ENCODE measurements around the gene C15orf40.
A peak's percentile ranks its signal among the peaks of the same experiment; 100 is the strongest.
"Not testable (repeated sequence)": the region's sequence is repeated elsewhere in the genome, so short reads cannot be mapped to it uniquely, and the experiment has no call there.

The C15orf40 gene

DNA sequence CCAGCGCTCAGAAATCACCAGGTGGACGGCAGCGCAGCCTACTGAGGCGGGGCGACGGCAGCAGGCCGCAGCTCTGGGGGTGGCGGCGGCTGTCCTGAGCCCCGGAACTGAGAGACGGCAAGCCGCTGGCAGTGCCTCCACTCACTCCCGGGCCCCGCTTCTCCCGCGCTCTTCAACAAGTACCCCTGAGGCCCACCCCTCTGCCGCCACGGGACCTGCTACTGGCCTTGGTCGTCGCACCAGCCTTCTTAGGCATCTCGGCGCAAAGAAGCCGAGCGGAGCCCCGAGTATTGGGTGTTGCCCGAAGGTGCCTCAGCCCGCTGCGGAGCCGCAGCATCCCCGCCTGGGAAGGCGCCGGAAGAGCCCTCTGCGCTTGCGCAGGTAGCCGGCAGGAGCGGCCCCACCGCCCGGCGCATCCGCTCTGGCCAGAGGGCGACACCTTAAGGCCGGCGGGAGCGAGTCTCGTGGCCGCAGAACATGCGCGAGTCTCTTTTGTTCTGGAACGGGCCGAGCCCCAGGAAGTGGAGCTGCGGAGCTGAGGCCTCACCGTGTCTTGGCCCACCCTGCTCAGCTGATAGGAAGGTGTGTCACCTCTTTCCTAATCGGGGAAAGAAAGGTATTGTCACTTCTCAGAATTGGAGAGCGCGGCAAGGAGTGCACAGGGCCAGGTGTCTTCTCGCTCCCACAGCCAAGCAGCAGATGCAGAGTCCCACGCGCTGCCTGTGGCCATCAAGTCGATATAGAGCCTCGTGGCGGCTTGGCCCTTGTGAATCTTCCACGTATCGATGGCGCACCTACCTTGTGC, at the start of gene C15orf40:
TSS of gene C15orf40 (minus strand) at position 369 of the 805 bp plus-strand sequence. CDS start at position 337, 32 bp downstream.
- peak; percentile 96 for DNase-seq

DNA sequence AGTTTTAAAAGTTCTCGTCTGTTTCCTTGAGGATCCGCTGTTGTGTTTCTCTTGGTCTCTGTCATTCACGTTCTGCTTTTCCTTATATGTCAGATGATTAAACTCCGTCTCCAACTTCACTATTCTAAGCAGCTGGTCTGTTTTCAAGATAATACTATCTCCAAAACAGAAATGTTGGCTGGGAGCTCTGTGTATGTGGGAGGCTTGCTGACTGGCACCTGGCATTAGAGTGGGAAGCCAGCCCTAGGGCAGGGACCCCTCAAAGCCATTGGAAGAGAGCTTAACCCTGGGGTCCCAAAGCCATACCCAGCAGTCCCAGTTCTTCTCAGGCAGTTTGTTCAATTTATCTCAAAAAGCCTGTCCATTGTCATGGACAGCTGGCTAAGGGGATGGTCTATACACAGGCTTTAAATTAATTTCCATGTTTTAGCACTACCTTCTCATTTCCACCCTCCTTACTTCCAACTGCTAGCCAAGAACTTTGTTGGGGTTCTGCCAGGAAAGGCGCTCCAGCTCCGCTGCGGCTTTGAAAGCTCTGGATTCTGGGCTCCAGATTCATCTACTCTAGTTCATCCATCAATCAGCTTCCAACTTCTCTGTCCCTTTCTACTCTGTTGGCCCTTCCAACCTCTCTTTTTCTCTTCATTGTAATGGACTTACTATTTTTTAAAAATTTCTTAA, 46.4 kb upstream of the C15orf40 start:
- no peak for DNase-seq

DNA sequence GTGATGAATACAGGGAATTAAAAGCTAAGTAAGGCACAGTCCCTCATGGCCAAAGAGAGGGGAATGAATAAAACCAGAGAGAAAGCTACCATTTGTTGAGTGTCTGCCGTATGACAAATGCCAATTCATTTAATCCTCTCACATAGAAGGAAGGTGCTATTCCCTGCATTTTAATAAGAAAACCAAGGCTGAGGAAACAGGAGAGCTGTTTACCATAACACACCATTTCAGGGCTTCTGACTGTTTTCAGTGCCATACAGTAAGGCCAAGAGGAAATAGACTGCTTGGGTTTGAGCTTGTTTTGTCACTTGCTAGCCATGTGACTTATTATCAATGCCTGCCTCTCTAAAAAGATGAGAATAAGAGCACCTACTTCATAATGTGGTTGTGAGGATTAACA, 45.6 kb upstream of the C15orf40 start:
- no peak for DNase-seq

DNA sequence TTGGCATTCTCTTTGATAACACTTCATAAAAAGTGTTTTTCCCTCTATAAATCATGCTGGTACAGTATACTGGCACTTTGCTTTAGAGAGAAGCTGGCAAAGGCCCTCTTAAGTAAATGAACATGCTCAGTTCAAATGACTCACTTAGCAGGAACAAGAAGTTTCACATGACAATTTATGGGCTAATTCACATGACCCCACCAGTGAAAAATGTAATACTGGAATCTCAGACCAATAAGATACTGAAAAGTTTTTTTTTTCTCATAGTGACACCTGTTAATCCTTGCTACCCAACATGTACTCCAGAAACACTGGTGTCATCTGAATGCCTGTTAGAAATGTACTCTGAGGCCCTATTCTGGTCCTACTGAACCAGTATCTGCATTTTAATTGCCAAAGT, 41.7 kb upstream of the C15orf40 start:
- DNase-seq, result no peak

DNA sequence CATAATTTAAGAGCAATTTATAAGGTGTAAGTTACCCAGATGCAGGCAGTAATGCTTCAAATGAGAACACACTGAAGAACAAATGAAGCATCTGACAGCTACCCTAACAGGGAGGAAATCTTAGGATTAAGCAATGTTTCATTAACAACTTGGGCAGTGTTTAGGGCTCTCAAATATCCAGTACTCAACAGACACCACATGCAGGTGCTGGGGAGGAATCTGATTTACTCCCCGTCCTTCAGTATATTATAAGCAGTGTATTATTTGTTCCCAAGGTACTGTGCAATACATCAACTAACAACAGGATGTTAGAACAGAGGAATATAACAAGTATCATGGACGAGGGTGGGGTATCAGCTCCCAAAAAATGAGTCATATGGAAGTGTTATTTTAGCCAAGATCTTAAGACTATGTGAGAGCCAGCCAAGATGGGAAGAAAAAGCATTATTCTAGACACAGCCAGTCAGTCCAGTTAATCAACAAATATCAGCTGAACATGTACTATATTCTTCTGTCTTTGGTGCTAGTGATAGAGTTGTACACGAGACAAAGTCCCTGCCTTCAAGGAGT, 35.2 kb upstream of the C15orf40 start:
- no peak for DNase-seq

DNA sequence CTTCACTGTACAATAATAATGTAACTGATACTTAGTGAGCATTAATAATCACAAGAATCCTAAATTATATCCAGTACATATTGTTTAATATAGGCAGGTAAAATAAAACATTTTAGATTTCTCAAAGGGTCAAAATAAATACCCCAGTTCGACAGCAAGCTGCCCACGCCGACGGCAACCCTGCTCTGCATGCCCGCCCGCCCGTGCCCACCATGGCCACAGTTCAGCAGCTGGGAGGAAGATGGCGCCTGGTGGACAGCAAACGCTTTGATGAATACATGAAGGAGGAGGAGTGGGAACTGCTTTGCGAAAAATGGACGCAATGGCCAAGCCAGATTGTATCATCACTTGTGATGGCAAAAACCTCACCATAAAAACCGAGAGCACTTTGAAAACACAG, 32.7 kb upstream of the C15orf40 start:
- DNase-seq, result no peak

DNA sequence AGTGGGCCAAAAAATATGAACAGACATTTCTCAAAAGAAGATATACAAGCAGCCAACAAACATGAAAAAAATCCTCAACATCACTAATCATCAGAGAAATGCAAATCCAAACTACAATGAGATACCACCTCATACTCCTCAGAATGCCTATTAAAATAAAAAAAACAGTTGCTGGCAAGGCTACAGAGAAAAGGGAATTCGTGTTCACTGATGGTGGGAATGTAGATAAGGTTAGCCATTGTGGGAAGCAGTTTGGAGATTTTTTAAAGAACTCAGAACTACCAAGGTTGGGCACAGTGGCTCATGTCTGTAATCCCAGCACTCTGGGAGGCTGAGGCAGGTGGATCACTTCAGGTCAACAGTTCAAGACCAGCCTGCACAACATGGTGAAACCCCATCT, 27.8 kb upstream of the C15orf40 start:
- DNase-seq, result no peak

DNA sequence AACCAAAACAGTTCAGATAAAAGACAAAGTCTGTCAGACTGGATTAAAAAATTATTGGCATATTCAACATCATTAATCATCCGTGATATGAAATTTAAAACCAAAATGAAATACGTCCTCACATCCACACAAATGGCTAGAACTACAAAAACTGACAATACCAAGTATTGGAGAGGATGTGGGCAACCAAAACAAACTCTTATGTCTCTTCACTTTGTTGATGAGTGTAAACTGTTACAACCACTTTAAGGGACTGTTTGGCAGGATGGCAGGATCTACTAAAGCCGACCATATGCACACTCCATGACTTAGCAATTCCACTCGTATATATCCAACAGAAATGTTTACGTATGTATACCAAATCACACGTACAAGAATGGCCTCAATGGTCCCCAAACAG, 24.8 kb upstream of the C15orf40 start:
- DNase-seq, result no peak

DNA sequence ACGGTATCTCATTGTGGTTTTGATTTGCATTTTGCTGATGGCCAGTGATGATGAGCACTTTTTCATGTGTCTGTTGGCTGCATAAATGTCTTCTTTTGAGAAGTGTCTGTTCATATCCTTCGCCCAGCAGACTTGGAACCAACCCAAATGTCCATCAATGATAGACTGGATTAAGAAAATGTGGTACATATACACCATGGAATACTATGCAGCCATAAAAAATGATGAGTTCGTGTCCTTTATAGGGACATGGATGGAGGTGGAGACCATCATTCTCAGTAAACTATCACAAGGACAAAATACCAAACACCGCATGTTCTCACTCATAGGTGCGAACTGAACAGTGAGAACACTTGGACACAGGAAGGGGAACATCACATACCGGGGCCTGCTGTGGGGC, 19.8 kb upstream of the C15orf40 start:
- DNase-seq, result not testable (repeated sequence)

DNA sequence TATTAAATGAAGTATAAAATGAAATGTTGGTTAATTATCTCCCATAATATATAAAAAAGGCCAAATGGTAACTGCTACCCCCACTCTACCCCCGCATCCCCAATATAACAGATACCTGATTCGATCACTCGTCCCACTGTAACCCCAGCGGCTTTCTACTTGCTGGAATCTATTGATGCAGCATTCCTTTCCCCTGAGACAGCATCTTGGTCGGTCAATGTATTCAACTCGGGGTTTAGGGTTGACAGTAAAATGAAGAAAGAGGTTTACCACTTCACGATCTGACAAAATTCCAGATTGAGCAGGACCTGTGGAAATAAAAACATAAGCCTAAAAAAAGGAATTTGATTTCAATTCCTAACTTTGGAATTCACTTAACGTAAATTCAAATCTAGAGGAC, 18.6 kb upstream of the C15orf40 start:
- no peak for DNase-seq

DNA sequence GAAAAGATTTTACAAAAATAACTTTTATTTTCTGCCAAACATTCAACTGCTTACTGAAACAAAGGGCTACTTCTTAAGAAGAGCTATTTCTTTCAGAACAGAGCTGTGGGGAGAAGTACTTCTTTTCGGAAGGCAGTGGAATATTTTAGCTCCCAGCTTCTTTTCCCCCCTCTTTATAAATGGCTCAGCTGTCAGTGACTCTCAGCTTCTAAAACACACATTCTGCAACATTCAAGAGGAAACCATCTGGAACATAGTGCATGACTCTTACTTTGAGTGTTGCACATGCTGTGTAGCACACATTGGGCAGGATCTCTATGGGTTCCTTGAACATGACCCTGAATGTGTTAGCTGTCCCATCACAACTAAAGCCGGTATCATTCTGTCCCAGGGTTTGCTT, 7.0 kb upstream of the C15orf40 start:
- no peak for DNase-seq

DNA sequence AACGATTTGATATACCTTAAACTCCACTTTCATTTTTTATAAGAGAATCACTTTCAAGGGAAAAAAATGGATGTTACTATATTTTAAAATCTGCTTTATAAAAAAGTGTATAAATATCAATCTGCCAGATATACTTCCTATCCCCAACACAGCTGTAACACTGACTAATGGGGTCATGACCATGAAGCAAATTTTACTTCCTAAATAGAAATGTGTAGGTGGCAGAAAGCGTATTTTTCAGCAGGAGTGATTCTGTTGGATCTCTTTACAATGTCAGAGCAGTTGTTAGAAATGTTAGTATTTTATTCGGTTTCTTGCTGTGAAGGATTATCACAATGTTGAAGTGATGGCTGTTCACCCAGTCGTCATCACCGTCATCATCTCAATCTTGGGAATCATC, 5.5 kb upstream of the C15orf40 start:
- DNase-seq, result no peak

DNA sequence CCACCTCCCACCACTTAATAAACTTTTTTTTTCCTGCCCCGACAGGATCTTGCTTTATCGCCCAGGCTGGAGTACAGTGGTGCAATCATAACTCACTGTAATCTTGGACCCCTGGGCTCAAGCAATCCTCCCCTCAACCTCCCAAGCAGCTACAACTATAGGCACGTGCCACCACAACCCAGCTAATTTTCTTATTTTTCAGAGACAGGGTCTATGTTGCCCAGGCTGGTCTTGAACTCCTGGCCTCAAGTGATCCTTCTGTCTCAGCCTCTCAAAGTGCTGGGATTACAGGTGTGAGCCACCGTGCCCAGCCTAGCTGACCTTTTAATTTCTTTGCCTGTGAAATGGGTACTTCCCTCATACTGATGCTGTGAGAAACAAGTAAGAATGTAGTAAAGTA, 3.9 kb upstream of the C15orf40 start:
- no peak for DNase-seq

DNA sequence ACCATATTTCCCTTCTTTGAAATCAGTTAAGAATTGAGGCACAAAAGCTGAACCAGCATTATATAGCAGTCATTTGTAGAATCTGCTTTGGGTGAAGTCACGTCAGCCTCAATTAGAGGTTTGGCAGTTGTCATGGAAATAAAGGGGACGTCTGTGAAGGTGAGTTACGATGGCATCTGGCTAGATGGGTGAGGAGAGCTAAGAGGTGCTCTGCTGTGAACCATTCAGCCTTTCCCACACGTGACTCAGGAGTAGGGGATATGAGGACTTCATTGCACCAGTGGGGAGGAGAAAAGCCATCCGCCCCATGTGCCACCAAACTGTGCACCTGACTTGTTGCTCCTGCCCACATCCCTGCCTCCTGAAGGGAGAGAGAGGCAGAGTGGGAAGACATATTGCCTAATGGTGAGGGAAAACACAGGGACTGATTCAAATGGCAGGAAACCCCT, 2.8 kb upstream of the C15orf40 start:
- no peak for DNase-seq

DNA sequence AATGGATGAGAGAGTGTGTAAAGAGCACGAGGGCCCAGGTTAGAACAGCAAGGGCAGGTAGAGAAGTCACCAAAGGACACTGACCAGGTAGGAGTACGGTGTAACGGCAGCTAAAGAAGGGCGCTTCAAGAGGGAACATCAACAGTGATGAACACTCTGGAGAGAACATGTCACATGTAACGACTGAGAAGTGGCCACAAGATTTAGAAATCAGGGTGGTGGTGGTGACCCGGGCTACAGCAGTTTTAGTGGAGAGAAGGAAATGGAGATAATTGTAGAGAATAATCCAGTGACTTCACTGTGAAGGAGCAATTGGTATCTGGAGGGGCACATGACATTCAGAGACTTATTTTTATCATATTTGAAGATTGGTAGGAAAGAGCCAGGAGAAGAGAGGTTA, 1.2 kb upstream of the C15orf40 start:
- peak; percentile 28 for DNase-seq

DNA sequence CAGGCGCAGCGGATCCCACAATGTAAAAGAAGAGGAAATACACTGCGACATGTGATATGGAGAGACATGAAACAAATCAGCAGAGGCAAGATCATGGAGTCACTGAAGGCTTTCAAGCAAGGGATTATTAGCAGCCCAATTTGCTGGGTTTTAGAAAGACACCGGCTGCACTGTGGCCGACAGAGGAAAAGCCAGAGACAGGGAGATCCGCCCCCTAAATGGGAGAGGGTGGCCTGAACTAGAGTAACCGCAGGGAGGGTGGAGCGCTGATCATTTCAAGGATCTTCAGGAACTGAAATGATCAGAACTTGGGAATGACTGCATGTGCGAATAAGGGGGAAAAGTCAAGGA, 612 bp upstream of the C15orf40 start:
- DNase-seq, result peak; percentile 58

DNA sequence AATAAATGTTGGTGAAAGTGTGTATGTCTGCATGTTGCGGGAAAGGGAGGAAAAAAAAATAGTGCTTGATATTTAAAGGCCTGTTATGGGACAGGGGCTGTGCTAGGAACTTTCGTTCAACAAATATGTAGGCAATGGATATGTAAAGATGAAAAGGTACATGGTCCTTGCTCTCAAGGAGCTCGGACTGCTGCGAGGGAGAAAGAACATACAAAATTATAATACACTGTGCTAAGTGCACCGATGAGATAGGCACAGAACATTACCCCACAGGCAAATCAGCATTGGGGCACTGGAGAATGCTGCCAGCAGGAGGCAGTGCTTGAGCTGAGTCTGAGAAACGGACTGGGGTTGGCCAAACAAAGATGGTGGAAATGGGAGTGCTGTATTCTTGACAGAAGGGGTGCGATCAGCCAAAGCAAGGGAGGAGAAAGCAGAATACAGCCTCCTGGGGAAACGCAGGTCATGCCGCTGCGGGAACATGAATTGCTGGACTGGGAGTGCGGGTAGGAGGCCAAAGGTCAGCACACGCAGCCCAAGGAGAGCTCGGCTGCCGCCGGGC, 649 bp downstream of the C15orf40 start:
- DNase-seq, result peak; percentile 95

DNA sequence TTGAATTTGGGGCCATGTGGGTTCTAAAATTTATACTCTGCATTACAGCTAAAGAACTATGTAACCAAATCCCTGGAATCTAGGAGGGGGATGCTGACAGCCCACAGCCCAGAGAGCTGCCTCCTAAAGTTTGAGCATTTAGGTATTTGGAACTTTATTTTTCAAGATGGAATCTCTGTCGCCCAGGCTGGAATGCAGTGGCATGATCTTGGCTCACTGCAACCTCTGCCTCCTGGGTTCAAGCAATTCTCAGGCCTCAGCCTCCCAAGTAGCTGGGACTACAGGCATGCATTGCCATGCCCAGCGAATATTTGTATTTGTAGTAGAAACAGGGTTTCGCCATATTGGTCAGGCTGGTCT, 10.8 kb downstream of the C15orf40 start:
- not testable (repeated sequence) for DNase-seq

DNA sequence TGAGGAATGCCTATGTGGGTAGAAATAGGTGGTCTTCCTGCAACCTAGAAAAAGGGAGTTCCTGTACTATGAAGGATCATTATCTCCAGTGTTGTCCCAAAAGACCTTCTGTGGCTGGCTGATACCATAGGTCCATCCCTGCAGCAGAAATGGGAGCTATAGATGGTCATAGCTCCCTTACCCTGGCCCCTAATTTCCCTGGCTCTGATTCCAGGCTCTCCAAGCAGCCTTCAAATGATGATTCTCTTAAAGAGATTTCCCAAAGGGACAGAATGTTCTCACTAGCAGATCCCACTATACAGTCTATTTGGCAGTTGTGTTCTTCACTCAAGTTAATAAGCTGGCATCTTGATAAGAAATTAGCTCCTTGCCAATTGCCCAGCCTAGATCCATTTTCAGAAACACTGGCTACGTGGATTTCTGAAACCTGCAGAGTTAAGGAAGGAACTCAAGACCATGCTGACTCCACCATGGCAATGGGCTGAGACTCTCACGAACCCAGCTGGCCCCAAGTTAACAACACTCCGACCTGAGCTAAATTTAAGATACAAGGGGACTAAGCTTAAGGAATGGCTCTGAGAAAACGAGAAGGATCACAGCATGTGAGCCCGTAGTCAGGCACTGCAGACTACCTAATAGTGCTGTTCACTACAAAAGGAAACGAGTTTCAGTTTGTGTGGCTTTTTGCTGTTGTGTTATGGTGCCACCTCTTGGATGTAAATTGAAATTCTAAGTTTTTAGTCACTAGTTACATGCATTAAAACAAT, 11.4 kb downstream of the C15orf40 start:
- DNase-seq, result peak; percentile 91

DNA sequence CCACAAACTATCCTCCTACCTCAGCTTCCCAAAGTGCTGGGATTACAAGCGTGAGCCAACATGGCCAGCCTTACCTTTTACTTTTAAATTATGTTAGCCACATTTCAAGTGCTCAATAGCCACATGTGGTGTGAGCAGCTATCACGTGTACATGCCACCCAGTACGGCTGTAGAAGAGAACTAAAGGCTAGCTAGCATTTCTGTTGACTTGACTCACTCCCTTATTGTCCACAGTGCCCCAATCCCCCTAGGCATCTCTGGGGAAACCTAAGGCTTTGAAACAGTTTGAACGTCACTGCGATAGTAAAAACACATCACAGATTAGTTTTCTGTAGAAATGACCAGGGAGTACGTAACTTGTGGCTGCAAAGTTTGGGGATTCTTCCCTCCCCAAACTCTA, 12.0 kb downstream of the C15orf40 start:
- DNase-seq, result no peak

DNA sequence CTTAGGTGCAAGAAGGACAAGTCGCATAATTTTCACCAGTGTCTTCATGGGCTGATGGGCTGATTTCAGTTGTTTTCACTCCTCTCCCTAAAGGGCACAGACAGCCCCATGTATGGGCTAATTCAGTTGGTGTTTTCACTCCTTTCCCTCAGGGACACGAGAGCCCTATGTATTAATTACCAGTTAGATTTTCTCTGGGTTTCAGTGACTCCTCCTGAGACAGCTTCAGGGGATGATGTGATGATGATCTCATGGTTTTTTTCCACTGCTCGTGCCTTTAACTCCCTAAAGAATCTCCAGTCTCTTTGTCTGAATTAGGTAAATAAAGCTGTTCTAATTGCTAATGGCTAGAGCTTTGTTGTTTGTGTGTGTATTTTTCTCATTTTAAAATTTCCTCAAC, 15.5 kb downstream of the C15orf40 start:
- no peak for DNase-seq

DNA sequence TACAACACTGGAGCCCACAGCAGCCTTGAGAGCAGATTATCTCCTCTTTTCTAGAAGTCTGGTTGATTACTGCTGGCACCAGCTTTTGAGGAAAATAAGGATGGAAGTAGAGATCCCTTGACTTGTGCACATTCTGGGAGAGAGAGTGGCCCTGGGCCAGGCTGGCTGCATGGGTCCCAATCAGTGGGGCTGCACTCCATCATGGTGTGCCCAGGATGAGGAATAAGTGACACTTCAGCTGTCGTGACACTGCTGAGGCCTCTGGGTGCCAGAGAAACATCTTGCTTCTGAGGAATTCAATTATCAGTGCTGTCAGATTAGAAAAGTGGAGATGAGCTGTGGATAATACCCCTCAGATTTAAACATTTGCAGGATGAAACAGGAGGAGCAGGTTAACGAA, 16.4 kb downstream of the C15orf40 start:
- no peak for DNase-seq

DNA sequence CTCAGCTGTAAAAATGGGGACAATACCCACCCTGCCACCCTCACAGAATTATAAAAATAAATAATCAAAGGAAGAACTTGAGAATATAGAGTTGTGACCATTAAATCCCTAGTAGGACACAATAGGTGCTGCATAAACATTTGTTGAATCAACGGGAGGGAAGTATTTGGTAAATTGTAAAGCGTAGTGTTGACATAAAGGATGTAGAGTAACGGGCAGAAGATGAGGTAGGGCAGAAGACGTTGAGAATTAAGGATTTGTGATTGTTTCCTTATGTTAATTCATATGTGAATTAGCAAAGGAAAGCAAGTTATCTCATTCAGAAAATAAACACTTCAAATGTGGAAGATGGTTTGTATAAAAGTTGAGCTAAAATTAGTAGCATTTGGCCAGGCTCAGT, 18.3 kb downstream of the C15orf40 start:
- DNase-seq, result no peak

Data from hematopoietic multipotent progenitor cell treated with erythropoietin and hydrocortisone succinate and interleukin-3 and kit ligand, for 6 days (in vitro differentiated cells).